SU-DHL-6 (cell line): Measurements from ENCODE around the gene PFKL.

Experiments
- H2AFZ ChIP-seq: fragments of 200-600 bp; sonication (generic); 2 replicates; pipeline ENCODE4 v1.6.1; 2014; ENCODE audit warnings: low read depth, mild to moderate bottlenecking, moderate library complexity, mixed read lengths, antibody characterized with exemption, low read length; ENCODE audit not compliant: severe bottlenecking
- H3F3A ChIP-seq: fragments of 200-600 bp; shearing (Covaris generic); 2 replicates; pipeline ENCODE4 v1.6.0; 2016; ENCODE audit warnings: antibody characterized with exemption, mild to moderate bottlenecking; ENCODE audit not compliant: insufficient read depth
- H3K27ac ChIP-seq: fragments of 200-600 bp; sonication (generic); 2 replicates; pipeline ENCODE4 v1.5.1; 2016; ENCODE audit warnings: low read depth, mild to moderate bottlenecking, low read length, moderate library complexity, mixed read lengths
- H3K27me3 ChIP-seq: fragments of 200-600 bp; sonication (generic), shearing (Covaris generic); 2 replicates; pipeline ENCODE4 v1.6.0; 2014; ENCODE audit warnings: mild to moderate bottlenecking, low read length
- H3K36me3 ChIP-seq: fragments of 200-600 bp; sonication (generic); 2 replicates; pipeline ENCODE4 v1.6.1; 2014; ENCODE audit warnings: mild to moderate bottlenecking, low read length, mixed read lengths
- H3K4me2 ChIP-seq: fragments of 300-600, 200-600 bp; shearing (Covaris generic), sonication (generic); 2 replicates; pipeline ENCODE4 v1.6.0; 2014; ENCODE audit warnings: low read length, low read depth, mild to moderate bottlenecking; ENCODE audit not compliant: poor library complexity, severe bottlenecking
- H3K4me3 ChIP-seq: fragments of 200-600 bp; sonication (generic); 2 replicates; pipeline ENCODE4 v1.5.1; 2014; ENCODE audit warnings: antibody characterized with exemption, low read length, mild to moderate bottlenecking, mixed read lengths; ENCODE audit not compliant: insufficient read depth, poor library complexity, severe bottlenecking
- H3K79me2 ChIP-seq: fragments of 200-600 bp; sonication (generic); 2 replicates; pipeline ENCODE4 v1.6.1; 2014; ENCODE audit warnings: mild to moderate bottlenecking, low read length, moderate library complexity; ENCODE audit not compliant: insufficient read depth
- H3K9ac ChIP-seq: fragments of 200-600 bp; sonication (generic); 2 replicates; pipeline ENCODE4 v1.7.0; 2014; ENCODE audit warnings: mild to moderate bottlenecking, low read length
- H3K9me2 ChIP-seq: fragments of 200-600 bp; sonication (generic); replicated peaks from 2 replicates; pipeline ENCODE4 v1.6.1; 2014; ENCODE audit warnings: low read length; ENCODE audit not compliant: insufficient read depth
- H3K9me3 ChIP-seq: fragments of 200-600 bp; sonication (generic); 2 replicates; pipeline ENCODE4 v1.6.1; 2014; ENCODE audit warnings: low read length, mixed read lengths; ENCODE audit not compliant: insufficient read depth
- H4K20me1 ChIP-seq: fragments of 200-600 bp; sonication (generic); 2 replicates; pipeline ENCODE4 v1.6.1; 2014; ENCODE audit warnings: low read depth, mild to moderate bottlenecking, antibody characterized with exemption, low read length, moderate library complexity, mixed read lengths
- EZH2phosphoT487 ChIP-seq: fragments of 200-600 bp; sonication (generic), shearing (Covaris generic); conservative IDR thresholded peaks from 2 replicates; pipeline ENCODE4 v1.6.1; 2018; ENCODE audit warnings: mild to moderate bottlenecking, antibody characterized with exemption, low read length, moderate library complexity, mixed read lengths
- TF ChIP-seq, protein P1 (sequence below): fragments of 200-600 bp; sonication (generic); IDR thresholded peaks from one replicate; pipeline ENCODE4 v1.5.1; 2017; ENCODE audit warnings: antibody characterized with exemption, mild to moderate bottlenecking, low read length, moderate library complexity; ENCODE audit not compliant: insufficient read depth, poor library complexity, severe bottlenecking

The PFKL gene

DNA sequence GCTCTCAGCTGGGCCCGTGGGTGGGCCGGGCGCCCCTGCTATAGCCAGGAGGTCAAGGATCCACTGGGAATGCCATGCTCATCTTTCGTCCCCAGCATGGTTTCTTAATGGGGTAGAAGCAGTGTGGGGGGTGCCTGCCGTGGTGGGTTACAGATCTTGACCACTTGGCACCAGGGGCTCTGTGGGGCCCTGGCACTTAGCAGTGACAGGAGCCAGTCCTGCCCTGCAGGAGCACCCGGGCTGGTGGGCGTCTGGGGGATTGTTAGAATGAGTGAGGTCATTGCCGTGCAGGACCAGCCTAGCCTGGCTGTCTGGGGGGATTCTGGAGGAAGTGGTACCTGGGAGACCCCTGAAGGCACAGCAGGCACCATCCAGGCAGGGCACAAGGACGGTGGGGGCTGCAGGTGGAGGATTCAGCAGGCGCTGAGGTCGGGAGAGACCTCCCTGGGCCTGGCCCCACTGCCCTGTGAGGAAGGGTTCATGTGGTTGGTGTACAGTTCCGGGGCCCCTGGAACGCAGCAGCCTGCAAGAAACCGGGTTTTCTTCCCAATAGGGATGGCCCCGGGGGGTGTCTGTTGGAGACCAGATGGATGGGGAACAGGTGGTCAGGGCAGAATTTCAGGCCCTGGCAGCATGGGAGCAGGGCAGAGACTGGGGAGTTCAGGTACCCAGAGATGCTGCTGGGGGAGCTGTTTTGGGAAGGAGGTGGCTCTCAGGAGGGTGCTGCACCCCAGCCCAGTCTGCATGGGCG is 9.4 kb upstream of the PFKL start:
- H3K4me2 ChIP-seq = no peak overlapping the region
- TF ChIP-seq EZH2phosphoT487 = no peak
- TF ChIP-seq, protein P1, sequence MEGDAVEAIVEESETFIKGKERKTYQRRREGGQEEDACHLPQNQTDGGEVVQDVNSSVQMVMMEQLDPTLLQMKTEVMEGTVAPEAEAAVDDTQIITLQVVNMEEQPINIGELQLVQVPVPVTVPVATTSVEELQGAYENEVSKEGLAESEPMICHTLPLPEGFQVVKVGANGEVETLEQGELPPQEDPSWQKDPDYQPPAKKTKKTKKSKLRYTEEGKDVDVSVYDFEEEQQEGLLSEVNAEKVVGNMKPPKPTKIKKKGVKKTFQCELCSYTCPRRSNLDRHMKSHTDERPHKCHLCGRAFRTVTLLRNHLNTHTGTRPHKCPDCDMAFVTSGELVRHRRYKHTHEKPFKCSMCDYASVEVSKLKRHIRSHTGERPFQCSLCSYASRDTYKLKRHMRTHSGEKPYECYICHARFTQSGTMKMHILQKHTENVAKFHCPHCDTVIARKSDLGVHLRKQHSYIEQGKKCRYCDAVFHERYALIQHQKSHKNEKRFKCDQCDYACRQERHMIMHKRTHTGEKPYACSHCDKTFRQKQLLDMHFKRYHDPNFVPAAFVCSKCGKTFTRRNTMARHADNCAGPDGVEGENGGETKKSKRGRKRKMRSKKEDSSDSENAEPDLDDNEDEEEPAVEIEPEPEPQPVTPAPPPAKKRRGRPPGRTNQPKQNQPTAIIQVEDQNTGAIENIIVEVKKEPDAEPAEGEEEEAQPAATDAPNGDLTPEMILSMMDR = no peak
- no peak overlapping the region for H3K4me3 ChIP-seq

DNA sequence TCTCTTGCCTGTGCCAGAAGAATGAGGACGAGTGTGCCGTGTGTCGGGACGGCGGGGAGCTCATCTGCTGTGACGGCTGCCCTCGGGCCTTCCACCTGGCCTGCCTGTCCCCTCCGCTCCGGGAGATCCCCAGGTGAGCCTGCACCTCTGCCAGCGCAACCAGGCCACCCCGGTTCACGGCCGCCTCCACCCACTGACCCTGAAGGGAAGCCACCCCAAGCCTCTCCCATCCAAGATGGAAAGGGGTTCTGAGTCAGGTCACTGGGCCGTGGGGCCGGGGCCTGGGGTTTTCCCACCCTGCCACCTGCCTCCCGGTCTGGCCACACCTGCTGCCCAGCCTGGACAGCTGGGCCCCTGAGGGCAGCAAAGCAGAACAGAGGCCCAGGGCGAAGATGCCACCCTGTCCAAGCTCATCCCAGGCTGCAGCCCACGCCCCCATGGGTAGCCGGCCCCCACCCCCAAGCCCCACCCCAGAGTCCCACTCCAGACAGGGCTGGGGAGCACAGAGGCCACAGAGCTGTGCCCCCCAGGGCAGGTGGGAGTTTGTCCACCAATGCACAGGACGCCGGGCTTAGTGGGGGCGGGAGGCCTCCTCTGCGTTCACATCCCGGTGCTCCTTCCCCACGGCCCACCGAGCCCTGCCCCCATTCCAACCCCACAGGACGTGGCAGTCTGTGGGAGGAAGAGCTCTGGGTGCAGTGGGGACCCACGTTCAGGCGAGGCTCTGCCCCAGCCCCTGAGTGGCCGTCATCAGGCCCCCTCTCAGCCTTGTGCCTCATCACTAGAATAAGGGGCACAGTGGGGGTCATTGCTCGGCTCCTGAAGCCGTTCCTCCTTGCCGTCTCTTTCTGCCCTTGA is 8.5 kb upstream of the PFKL start:
- no peaks in the 10 kb centered on the region for H3K36me3 ChIP-seq
- H3F3A ChIP-seq = no peaks in the 10 kb centered on the region
- no peaks in the 10 kb centered on the region for H4K20me1 ChIP-seq
- H3K4me3 ChIP-seq = no peak overlapping the region
- H3K9me2 ChIP-seq = no peaks in the 10 kb centered on the region
- TF ChIP-seq EZH2phosphoT487 = no peak
- TF ChIP-seq, protein P1 = no peak
- no peak overlapping the region for H2AFZ ChIP-seq
- H3K9me3 ChIP-seq = no peaks in the 10 kb centered on the region
- no peaks in the 10 kb centered on the region for H3K27me3 ChIP-seq
- H3K79me2 ChIP-seq = no peaks in the 10 kb centered on the region
- no peak overlapping the region for H3K9ac ChIP-seq
- H3K4me2 ChIP-seq = no peak overlapping the region
- H3K27ac ChIP-seq = no peak overlapping the region

More for the DNA sequence above, 9.4 kb upstream of the PFKL start:
- Histone ChIP-seq H3K9me2 (no peaks in the 10 kb centered on the region), H3K79me2 (no peaks in the 10 kb centered on the region), H3K9ac (no peak overlapping the region), H3K9me3 (no peaks in the 10 kb centered on the region), H4K20me1 (no peaks in the 10 kb centered on the region), H3K36me3 (no peaks in the 10 kb centered on the region), H2AFZ (no peak overlapping the region), H3K27me3 (no peaks in the 10 kb centered on the region), H3K27ac (no peak overlapping the region), H3F3A (no peaks in the 10 kb centered on the region)

DNA sequence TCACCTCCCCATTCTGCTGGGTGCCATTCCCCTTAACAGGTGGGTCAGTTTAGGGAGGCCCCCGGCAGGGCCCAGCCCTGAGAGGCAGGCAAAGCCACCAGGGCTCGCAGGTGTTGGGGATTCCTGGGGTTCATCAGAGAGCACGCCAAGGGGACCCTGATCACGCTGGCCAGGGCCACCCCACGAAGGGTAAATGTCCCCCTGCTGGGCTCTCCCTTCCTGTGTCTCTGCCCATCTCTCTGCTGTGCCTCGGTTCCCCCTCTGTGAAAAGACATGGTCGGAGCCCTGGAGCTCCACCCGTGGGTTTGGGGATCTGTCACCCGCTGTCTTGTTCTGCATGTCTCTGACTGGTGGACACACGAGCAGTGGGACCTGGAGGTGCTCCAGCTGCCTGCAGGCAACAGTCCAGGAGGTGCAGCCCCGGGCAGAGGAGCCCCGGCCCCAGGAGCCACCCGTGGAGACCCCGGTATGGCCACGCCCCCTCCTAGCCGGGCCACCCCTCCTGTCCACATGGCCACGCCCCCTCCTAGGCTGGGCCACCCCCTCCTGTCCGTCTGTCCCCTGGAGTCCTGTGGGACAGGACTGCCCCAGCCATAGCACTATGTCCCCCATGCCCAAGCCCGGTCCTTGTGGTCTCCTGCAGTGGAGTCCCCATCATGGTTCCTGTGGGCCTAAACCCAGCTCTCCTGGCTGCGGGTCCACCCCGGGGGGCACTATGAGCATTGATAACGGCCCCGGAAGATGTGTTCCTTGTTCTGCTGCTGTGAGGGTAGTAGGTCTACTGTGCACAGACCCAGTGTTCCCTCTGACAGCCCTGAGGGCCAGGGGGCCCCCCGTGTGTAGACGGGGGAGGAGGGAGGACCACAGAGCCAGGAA is 7.7 kb upstream of the PFKL start:
- no peak for TF ChIP-seq EZH2phosphoT487
- TF ChIP-seq, protein P1 = no peak

More for the DNA sequence above, 7.7 kb upstream of the PFKL start:
- H3K36me3 ChIP-seq = no peaks in the 10 kb centered on the region
- H4K20me1 ChIP-seq = no peaks in the 10 kb centered on the region
- no peaks in the 10 kb centered on the region for H3F3A ChIP-seq
- H3K4me2 ChIP-seq = no peak overlapping the region
- H3K9ac ChIP-seq = no peak overlapping the region
- no peaks in the 10 kb centered on the region for H3K27me3 ChIP-seq
- H3K4me3 ChIP-seq = no peak overlapping the region
- H2AFZ ChIP-seq = no peak overlapping the region
- H3K79me2 ChIP-seq = no peaks in the 10 kb centered on the region
- H3K27ac ChIP-seq = no peak overlapping the region
- no peaks in the 10 kb centered on the region for H3K9me2 ChIP-seq
- no peaks in the 10 kb centered on the region for H3K9me3 ChIP-seq
